SK-N-SH (cell line): ENCODE results near the gene TBX19. TPM values are rescaled to one million over a fixed set of nuclear protein-coding genes. Genes with fewer than 3 reads are reported as not detected.

Experiments used
- CTCF ChIA-PET: fragments of 300-600, 350-600 bp; formaldehyde crosslinking; extraction: SDS; loops from one replicate; lab custom pipeline; 2021; lab: Yijun Ruan, JAX
- POLR2A ChIA-PET: fragments of 350-600 bp; sonication (Branson Sonifier 250); formaldehyde crosslinking; extraction: SDS; loops from one replicate; lab custom pipeline; 2020; ENCODE audit warnings: antibody characterized with exemption, inconsistent platforms; lab: Yijun Ruan, JAX
- DNase-seq: peaks from one replicate; pipeline ENCODE4 v3.0.0; 2012
- H2AFZ ChIP-seq: fragments of 200-600 bp; sonication (generic); 2 replicates; pipeline ENCODE4 v1.8.1; 2016; ENCODE audit warnings: antibody characterized with exemption, mild to moderate bottlenecking, low read depth
- H3F3A ChIP-seq: fragments of 200-600 bp; sonication (generic); replicated peaks from 2 replicates; pipeline ENCODE3; 2016; ENCODE audit warnings: antibody characterized with exemption, mild to moderate bottlenecking; ENCODE audit not compliant: insufficient read depth
- H3K27ac ChIP-seq, 2 experiments: fragments of 200-500 bp in 1 of 2; fragments of 200-600 bp in 1 of 2; sonication (Bioruptor generic) in 1 of 2; sonication (generic), shearing (Covaris generic) in 1 of 2; 2 replicates each; pipeline versions ENCODE4 v1.5.1 to v1.6.1; 2014 to 2016; ENCODE audit warnings: low read depth in 2 of 2, inconsistent platforms in 1 of 2, low read length in 1 of 2, mild to moderate bottlenecking in 1 of 2, mixed read lengths in 1 of 2
- H3K27me3 ChIP-seq: fragments of 200-600 bp; sonication (generic), shearing (Covaris generic); 2 replicates; pipeline ENCODE4 v1.6.1; 2016; ENCODE audit warnings: mixed run types; ENCODE audit not compliant: insufficient read depth
- H3K36me3 ChIP-seq, 2 experiments: fragments of 200-500 bp in 1 of 2; fragments of 200-600 bp in 1 of 2; sonication (Bioruptor generic) in 1 of 2; sonication (generic) in 1 of 2; replicated peaks in 1 of 2; 2 replicates each; pipeline versions ENCODE3 to v1.5.1; 2014 to 2016; ENCODE audit warnings: low read length in 1 of 2, mild to moderate bottlenecking in 1 of 2; ENCODE audit not compliant: insufficient read depth in 2 of 2, control insufficient read depth in 1 of 2
- H3K4me1 ChIP-seq, 2 experiments: fragments of 200-500 bp in 1 of 2; fragments of 200-600 bp in 1 of 2; sonication (Bioruptor generic) in 1 of 2; sonication (generic), shearing (Covaris generic) in 1 of 2; 2 replicates each; pipeline versions ENCODE4 v1.5.1 to v1.6.1; 2014 to 2016; ENCODE audit warnings: low read depth in 1 of 2, low read length in 1 of 2, mixed run types in 1 of 2; ENCODE audit not compliant: insufficient read depth in 2 of 2, control insufficient read depth in 1 of 2
- H3K4me2 ChIP-seq: fragments of 200-600 bp; sonication (generic), shearing (Covaris generic); 2 replicates; pipeline ENCODE4 v1.6.1; 2017; ENCODE audit warnings: mixed run types
- H3K4me3 ChIP-seq, 2 experiments: fragments of 200-500 bp in 1 of 2; fragments of 200-600 bp in 1 of 2; sonication (Bioruptor generic) in 1 of 2; sonication (generic), shearing (Covaris generic) in 1 of 2; 2 replicates each; pipeline versions ENCODE4 v1.5.1 to v1.8.1; 2014 to 2016; ENCODE audit warnings: low read depth in 2 of 2, inconsistent platforms in 1 of 2, low read length in 1 of 2, mild to moderate bottlenecking in 1 of 2, mixed read lengths in 1 of 2, moderate library complexity in 1 of 2
- H3K79me2 ChIP-seq: fragments of 200-600 bp; sonication (generic); 2 replicates; pipeline ENCODE4 v1.8.1; 2017; ENCODE audit warnings: mild to moderate bottlenecking; ENCODE audit not compliant: insufficient read depth
- H3K9ac ChIP-seq: fragments of 200-600 bp; sonication (generic); 2 replicates; pipeline ENCODE4 v1.6.1; 2017; ENCODE audit warnings: mixed run types
- H3K9me2 ChIP-seq: fragments of 200-600 bp; sonication (generic); 2 replicates; pipeline ENCODE4 v1.6.1; 2017; ENCODE audit warnings: mixed run types
- H3K9me3 ChIP-seq: fragments of 200-600 bp; sonication (generic); 2 replicates; pipeline ENCODE4 v1.6.1; 2017; ENCODE audit warnings: mixed run types, mild to moderate bottlenecking, moderate library complexity
- H4K20me1 ChIP-seq: fragments of 200-600 bp; sonication (generic); 2 replicates; pipeline ENCODE4 v1.6.1; 2017; ENCODE audit warnings: mild to moderate bottlenecking, mixed run types; ENCODE audit not compliant: insufficient read depth
- CTCF ChIP-seq: fragments of 200-600 bp; sonication (generic); IDR thresholded peaks from 2 replicates; pipeline ENCODE4 v1.6.1; 2017; ENCODE audit warnings: antibody characterized with exemption, mild to moderate bottlenecking, moderate library complexity
- EP300 ChIP-seq, 2 experiments: IDR thresholded peaks; 2 replicates each; pipeline versions ENCODE4 v1.4.0 to v1.6.1; 2012; ENCODE audit warnings: borderline replicate concordance in 1 of 2, low read depth in 1 of 2, low read length in 1 of 2
- EZH2phosphoT487 ChIP-seq: fragments of 200-600 bp; sonication (generic); IDR thresholded peaks from 2 replicates; pipeline ENCODE4 v1.6.1; 2017; ENCODE audit warnings: low read depth, mixed run types, mild to moderate bottlenecking, antibody characterized with exemption, moderate library complexity, borderline replicate concordance
- GABPA ChIP-seq: IDR thresholded peaks from 2 replicates; pipeline ENCODE4 v1.4.0; 2012; ENCODE audit warnings: low read depth, mild to moderate bottlenecking
- REST ChIP-seq: IDR thresholded peaks from 2 replicates; pipeline ENCODE4 v1.6.1; 2012; ENCODE audit warnings: mild to moderate bottlenecking, low read depth, low read length, moderate library complexity
- RXRA ChIP-seq: IDR thresholded peaks from 2 replicates; pipeline ENCODE4 v1.4.0; 2012; ENCODE audit warnings: low read depth, mild to moderate bottlenecking, borderline replicate concordance
- SIN3A ChIP-seq: IDR thresholded peaks from 2 replicates; pipeline ENCODE4 v1.6.1; 2012; ENCODE audit warnings: low read depth, mild to moderate bottlenecking, low read length, moderate library complexity, borderline replicate concordance
- TAF1 ChIP-seq: IDR thresholded peaks from 2 replicates; pipeline ENCODE4 v1.6.1; 2012; ENCODE audit warnings: low read depth, mild to moderate bottlenecking, low read length, moderate library complexity, borderline replicate concordance
- TCF12 ChIP-seq: IDR thresholded peaks from 2 replicates; pipeline ENCODE4 v1.4.0; 2012
- TEAD4 ChIP-seq: IDR thresholded peaks from 2 replicates; pipeline ENCODE4 v1.4.0; 2012; ENCODE audit warnings: mild to moderate bottlenecking, borderline replicate concordance; ENCODE audit not compliant: insufficient read depth
- YY1 ChIP-seq: IDR thresholded peaks from 2 replicates; pipeline ENCODE4 v1.4.0; 2012; ENCODE audit warnings: low read depth, mild to moderate bottlenecking
- WGBS: methylation state at CpG from one replicate; pipeline ENCODE4 v1.1.6; 2017; ENCODE audit warnings: low lambda C conversion rate; 5-methylcytosine and 5-hydroxymethylcytosine counted together
- polyA plus RNA-seq, 3 experiments: library from polyadenylated mRNA; depleted of rRNA; stranded (reverse); fragments of >200 nt; gene quantifications; 2 replicates each; pipeline ENCODE4 v1.2.3, GENCODE V29; 2012
- TF ChIP-seq, protein P1 (sequence below): IDR thresholded peaks from 2 replicates; pipeline ENCODE4 v1.4.0; 2012; ENCODE audit warnings: low read depth, borderline replicate concordance
- TF ChIP-seq, protein P2 (sequence below): IDR thresholded peaks from 2 replicates; pipeline ENCODE4 v1.4.0; 2012; ENCODE audit warnings: low read depth, borderline replicate concordance

The TBX19 gene
- polyA plus RNA-seq, 1 of the 3 experiments (the other 2 are of a cell fraction): 2.7 TPM

DNA sequence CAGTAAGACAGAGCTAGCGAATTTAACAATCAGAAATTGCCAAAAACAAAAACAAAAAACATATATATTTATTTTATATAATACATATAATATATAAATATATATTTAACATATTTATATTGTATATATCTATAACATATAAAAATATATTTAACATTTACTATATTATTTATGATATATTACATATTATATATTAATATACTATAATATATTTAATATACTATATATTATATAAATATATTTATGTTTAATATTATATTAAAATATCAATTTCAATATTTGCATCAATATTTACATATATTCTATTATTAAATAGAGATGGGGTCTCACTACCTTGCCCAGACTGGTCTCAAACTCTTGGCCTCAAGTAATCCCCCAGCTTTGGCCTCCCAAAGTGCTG, 50.9 kb downstream of the TBX19 start:
- peaks cover 0 to 6% of the 10 kb centered on the region in 2 experiments; a peak in 1 of 4 replicates for H3K4me1 ChIP-seq
- no peak overlapping the region for H3K9ac ChIP-seq
- H3K27me3 ChIP-seq: no peaks in the 10 kb centered on the region
- no peaks in the 10 kb centered on the region for H3K79me2 ChIP-seq
- no peak overlapping the region for H3K4me3 ChIP-seq
- TF ChIP-seq REST (no peak), EP300 (IDR thresholded peaks at IDR 0.05; ENCODE audit: borderline replicate concordance in 1 of 2, low read depth in 1 of 2, low read length in 1 of 2) (no peak), EZH2phosphoT487 (no peak), TCF12 (no peak), RXRA (no peak), TEAD4 (no peak), YY1 (no peak), SIN3A (no peak), TAF1 (no peak), GABPA (no peak), CTCF (no peak)
- TF ChIP-seq, protein P1, sequence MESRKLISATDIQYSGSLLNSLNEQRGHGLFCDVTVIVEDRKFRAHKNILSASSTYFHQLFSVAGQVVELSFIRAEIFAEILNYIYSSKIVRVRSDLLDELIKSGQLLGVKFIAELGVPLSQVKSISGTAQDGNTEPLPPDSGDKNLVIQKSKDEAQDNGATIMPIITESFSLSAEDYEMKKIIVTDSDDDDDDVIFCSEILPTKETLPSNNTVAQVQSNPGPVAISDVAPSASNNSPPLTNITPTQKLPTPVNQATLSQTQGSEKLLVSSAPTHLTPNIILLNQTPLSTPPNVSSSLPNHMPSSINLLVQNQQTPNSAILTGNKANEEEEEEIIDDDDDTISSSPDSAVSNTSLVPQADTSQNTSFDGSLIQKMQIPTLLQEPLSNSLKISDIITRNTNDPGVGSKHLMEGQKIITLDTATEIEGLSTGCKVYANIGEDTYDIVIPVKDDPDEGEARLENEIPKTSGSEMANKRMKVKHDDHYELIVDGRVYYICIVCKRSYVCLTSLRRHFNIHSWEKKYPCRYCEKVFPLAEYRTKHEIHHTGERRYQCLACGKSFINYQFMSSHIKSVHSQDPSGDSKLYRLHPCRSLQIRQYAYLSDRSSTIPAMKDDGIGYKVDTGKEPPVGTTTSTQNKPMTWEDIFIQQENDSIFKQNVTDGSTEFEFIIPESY: no peak
- TF ChIP-seq, protein P2, sequence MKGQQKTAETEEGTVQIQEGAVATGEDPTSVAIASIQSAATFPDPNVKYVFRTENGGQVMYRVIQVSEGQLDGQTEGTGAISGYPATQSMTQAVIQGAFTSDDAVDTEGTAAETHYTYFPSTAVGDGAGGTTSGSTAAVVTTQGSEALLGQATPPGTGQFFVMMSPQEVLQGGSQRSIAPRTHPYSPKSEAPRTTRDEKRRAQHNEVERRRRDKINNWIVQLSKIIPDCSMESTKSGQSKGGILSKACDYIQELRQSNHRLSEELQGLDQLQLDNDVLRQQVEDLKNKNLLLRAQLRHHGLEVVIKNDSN: no peak
- H3K27ac ChIP-seq: no peak overlapping the region
- H3K36me3 ChIP-seq: peaks cover 0 to 4% of the 10 kb centered on the region in 2 experiments
- WGBS: 90% methylated on average over 1 of the region's 1 CpG
- no peak overlapping the region for H2AFZ ChIP-seq
- no peaks in the 10 kb centered on the region for H3K9me2 ChIP-seq
- H4K20me1 ChIP-seq: no peaks in the 10 kb centered on the region
- no peak overlapping the region for H3K4me2 ChIP-seq
- no peaks in the 10 kb centered on the region for H3K9me3 ChIP-seq
- no peak for DNase-seq
- ChIA-PET POLR2A (no interaction called here), CTCF (interaction anchor here (5.1 kb wide), 1 partner anchor 11 kb away, joined by 48 read pairs; no protein-coding TSS in a partner anchor)
- no peaks in the 10 kb centered on the region for H3F3A ChIP-seq
